ENCODE data around the gene C16orf74. TPM values are rescaled to one million over a fixed set of nuclear protein-coding genes. Genes with fewer than 3 reads are reported as not detected.

The C16orf74 gene
- total and polyA plus RNA-seq, 11 donors, result 0.53 to 4.1 (median 1.6) TPM

DNA sequence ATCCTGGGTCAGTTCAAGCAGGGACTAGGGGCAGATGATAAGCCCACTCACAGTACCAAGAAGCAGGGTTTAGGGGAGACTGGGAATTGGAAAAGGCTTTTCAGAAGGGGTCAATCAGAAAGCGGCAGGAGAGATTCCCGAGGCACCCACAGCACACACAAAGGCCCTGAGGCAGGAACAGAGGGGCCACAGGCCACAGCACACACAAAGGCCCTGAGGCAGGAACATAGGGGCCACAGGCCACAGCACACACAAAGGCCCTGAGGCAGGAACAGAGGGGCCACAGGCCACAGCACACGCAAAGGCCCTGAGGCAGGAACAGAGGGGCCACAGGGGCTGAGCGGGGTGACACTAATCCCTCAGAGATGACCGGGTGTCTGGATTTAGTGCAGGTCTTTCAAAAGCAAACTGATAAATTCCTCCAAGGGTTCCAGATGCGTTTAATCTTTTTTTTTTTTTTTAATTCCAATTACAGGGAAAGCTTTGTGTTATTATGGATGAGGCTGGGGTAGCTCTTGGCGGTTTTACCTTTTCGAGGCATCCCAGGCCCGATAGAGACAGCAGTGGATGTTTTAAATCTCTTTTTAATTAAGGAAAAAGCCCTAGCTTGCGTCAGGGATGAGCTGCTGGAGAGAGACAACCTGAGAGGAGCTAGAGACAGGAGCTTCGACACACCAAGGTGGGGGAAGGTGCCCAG lies 31.1 kb downstream of the C16orf74 start:
- no peaks in the 10 kb centered on the region for H3K9me3 ChIP-seq
- intact Hi-C loops (cut with DNase I), result loop anchor here (2.0 to 10.0 kb wide), 14 partner anchors 42 to 615 kb away; partner anchors contain the start of gene CIBAR2 (in 1 of the 10)

DNA sequence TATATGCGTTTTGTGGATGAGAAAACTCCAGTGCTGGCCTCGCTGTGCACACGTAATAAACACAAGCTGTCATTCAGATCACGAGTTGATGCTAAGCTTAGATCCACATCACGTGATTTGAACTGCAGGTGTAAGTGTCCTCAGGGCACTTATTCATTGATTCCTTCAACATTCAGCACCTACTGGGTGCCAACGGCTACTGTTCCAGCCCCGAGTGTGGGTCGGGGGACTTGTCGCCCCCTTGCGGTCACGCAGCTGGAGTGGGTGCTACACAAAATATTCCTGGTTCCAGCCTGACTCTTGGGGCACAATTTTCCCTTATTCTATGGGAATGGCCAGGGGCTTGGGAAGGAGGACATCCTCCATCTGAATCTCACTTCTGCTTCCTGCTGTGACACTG lies 32.2 kb downstream of the C16orf74 start:
- H3K4me3 ChIP-seq, result no peak overlapping the region
- DNase-seq, result no peak
- no peaks in the 10 kb centered on the region for H3K9me3 ChIP-seq
- H3K27ac ChIP-seq, result no peak overlapping the region
- TF ChIP-seq CTCF (IDR thresholded peaks at IDR 0.05), result peak in 9 of 12 donors; percentile 29 to 62 (median 48)
- TF ChIP-seq POLR2A (IDR thresholded peaks at IDR 0.05), result no peak
- no peaks in the 10 kb centered on the region for H3K36me3 ChIP-seq
- 19 to 45% (median 37%) methylated on average over 7 to 11 of the region's 11 CpGs for WGBS, 4 donors
- no peaks in the 10 kb centered on the region for H3K27me3 ChIP-seq
- intact Hi-C loops (cut with DNase I), result loop anchor here (2.0 to 10.0 kb wide), 14 partner anchors 41 to 614 kb away; partner anchors contain the start of gene CIBAR2 (in 1 of the 10)
- peaks cover 0 to 33% (median 8%) of the 10 kb centered on the region in 12 donors for H3K4me1 ChIP-seq
- ATAC-seq, result no peak

More for the DNA sequence above, 31.1 kb downstream of the C16orf74 start:
- peaks cover 0 to 33% (median 8%) of the 10 kb centered on the region in 12 donors for H3K4me1 ChIP-seq
- no peak for TF ChIP-seq CTCF (IDR thresholded peaks at IDR 0.05)
- H3K27ac ChIP-seq, result no peak overlapping the region
- H3K36me3 ChIP-seq, result no peaks in the 10 kb centered on the region
- 85 to 96% (median 93%) methylated on average over 11 of the region's 11 CpGs for WGBS, 4 donors
- ATAC-seq, result no peak
- no peak for DNase-seq
- no peak overlapping the region for H3K4me3 ChIP-seq
- no peaks in the 10 kb centered on the region for H3K27me3 ChIP-seq

DNA sequence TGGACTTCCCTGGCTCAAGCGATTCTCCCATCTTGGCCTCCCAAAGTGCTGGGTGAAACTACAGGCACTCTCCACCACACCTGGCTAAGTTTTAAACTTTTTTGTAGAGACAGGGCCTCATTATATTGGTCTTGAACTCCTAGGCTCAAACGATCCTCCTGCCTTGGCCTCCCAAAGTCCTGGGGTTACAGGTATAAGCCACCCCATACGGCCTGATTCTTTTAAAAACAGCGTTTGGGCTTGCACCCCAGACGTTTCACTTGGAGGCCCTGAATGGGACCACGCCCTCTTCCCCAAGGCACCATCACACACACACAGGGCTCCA lies 32.8 kb downstream of the C16orf74 start:
- ATAC-seq, result no peak
- WGBS, 4 donors, result 38 to 49% (median 48%) methylated on average over 6 of the region's 6 CpGs
- intact Hi-C loops (cut with DNase I), result loop anchor here (2.0 to 10.0 kb wide), 14 partner anchors 41 to 613 kb away; partner anchors contain the start of gene CIBAR2 (in 1 of the 10)

More for the DNA sequence above, 32.8 kb downstream of the C16orf74 start:
- no peak overlapping the region for H3K4me3 ChIP-seq
- H3K36me3 ChIP-seq, result no peaks in the 10 kb centered on the region
- no peaks in the 10 kb centered on the region for H3K27me3 ChIP-seq
- peaks cover 0 to 33% (median 8%) of the 10 kb centered on the region in 12 donors for H3K4me1 ChIP-seq
- H3K9me3 ChIP-seq, result no peaks in the 10 kb centered on the region
- DNase-seq, result no peak
- H3K27ac ChIP-seq, result no peak overlapping the region
- TF ChIP-seq CTCF (IDR thresholded peaks at IDR 0.05), result peak in 1 of 12 donors; percentile 17
- no peak for TF ChIP-seq POLR2A (IDR thresholded peaks at IDR 0.05)
